Heart left ventricle (tissue), 16 donors: ENCODE results near the gene POGZ. TPM values are rescaled to one million over a fixed set of nuclear protein-coding genes. Genes with fewer than 3 reads are reported as not detected.

Experiments used
- ATAC-seq, 4 donors: fragments of 200-7000 bp; cut with Tn5 transposase; one replicate each; pipeline ENCODE4 v1.9.1; 2020 to 2022; ENCODE audit warnings: moderate library complexity in 4 of 4, mild to moderate bottlenecking in 3 of 4, moderate number of reproducible peaks in 1 of 4
- DNase-seq, 5 donors: peaks; one replicate each; pipeline ENCODE4 v3.0.0-alpha.2; 2020
- H3K27ac ChIP-seq, 12 donors: fragments of 200-600 bp; sonication (generic) in 4 of 12; one replicate each; pipeline versions ENCODE4 v1.5.0 to v1.8.0; 2016 to 2022; ENCODE audit warnings: mild to moderate bottlenecking in 2 of 12
- H3K27me3 ChIP-seq, 9 donors: fragments of 200-600 bp; sonication (generic) in 2 of 9; one replicate each; pipeline versions ENCODE4 v1.5.1 to v1.8.0; 2016 to 2022; ENCODE audit warnings: mild to moderate bottlenecking in 3 of 9
- H3K36me3 ChIP-seq, 9 donors: fragments of 200-600 bp; sonication (generic) in 2 of 9; one replicate each; pipeline versions ENCODE4 v1.5.0 to v1.8.0; 2018 to 2022; ENCODE audit warnings: mild to moderate bottlenecking in 2 of 9
- H3K4me1 ChIP-seq, 12 donors: fragments of 200-600 bp; sonication (generic) in 4 of 12; one replicate each; pipeline versions ENCODE4 v1.5.0 to v1.8.0; 2016 to 2022; ENCODE audit warnings: mild to moderate bottlenecking in 3 of 12
- H3K4me3 ChIP-seq, 12 donors: fragments of 200-600 bp; sonication (generic) in 4 of 12; one replicate each; pipeline versions ENCODE4 v1.5.0 to v1.8.0; 2017 to 2022; ENCODE audit warnings: mild to moderate bottlenecking in 9 of 12, moderate library complexity in 4 of 12
- H3K9me3 ChIP-seq, 12 donors: fragments of 200-600 bp; sonication (generic) in 4 of 12; one replicate each; pipeline versions ENCODE4 v1.5.0 to v1.8.0; 2016 to 2022; ENCODE audit warnings: mild to moderate bottlenecking in 1 of 12
- POLR2A ChIP-seq, 2 donors: fragments of 450-650 bp; IDR thresholded peaks; one replicate each; pipeline ENCODE4 v1.6.1; 2017; ENCODE audit warnings: antibody characterized with exemption in 2 of 2, mild to moderate bottlenecking in 2 of 2, moderate library complexity in 2 of 2
- WGBS, 4 donors: extraction: QIAGEN DNeasy Blood & Tissue Kit in 2 of 4; methylation state at CpG; one replicate each; pipeline versions ENCODE4 v1.1.5 to v1.1.7; 2013 to 2018; 5-methylcytosine and 5-hydroxymethylcytosine counted together
- intact Hi-C, 10 donors: fragments of 100-400 bp; cut with DNase I; formaldehyde crosslinking; loops; one replicate each; pipeline versions ENCODE4 v1.11.1 to v1.14.2; 2022
- polyA plus RNA-seq, 2 donors: library from polyadenylated mRNA; stranded (reverse); fragments of 200-250 nt; gene quantifications; one replicate each; pipeline ENCODE4 v1.2.3, GENCODE V29; 2013
- total RNA-seq, 9 donors: library from RNA; depleted of rRNA in 2 of 9; stranded (reverse); fragments of >200 nt in 2 of 9; fragmentation: NEBNext Ultra II Directional in 3 of 9; extraction: Animal tissue kit (Norgen Biotek cat#: 25700) in 3 of 9; gene quantifications; one replicate each; pipeline versions ENCODE4 v1.1.0 to v1.2.4, GENCODE V29; 2016 to 2023
- TF ChIP-seq, protein P1 (sequence below), 12 donors: fragments of 200-600 bp; sonication (generic) in 4 of 12; IDR thresholded peaks; one replicate each; pipeline versions ENCODE4 v1.5.0 to v1.8.0; 2018 to 2022; ENCODE audit warnings: antibody characterized with exemption in 12 of 12, mild to moderate bottlenecking in 5 of 12
- donor health status: ischemic (EF 13 %, LVEDD 7.1; RV severe dilation, severe dysfunction).
- donor health status: healthy with polysubstance abuse.
- donor health status: DM: no; HTN: yes; CAD: no.
- donor health status: DM: no; HTN: no; CAD: no.
- donor health status: ischemic (EF 25% LVEDD 6.9; RV normal size, moderate dysfunction).
- donor health status: ischemic (EF 25% LVEDD 5.7; RV mildly dilated, moderate dysfunction).
- donor health status: healthy.
- donor health status: DM: yes; HTN: yes; CAD: no.
- donor health status: ischemic (EF 35%, LVEDD 5.7; RV mildly dilated, moderate dysfunction).
- donor health status: nonischemic (EF 11% LVEDD 7.7; RV severe dilation, severe dysfunction).
- donor health status: DM: yes; HTN: yes; CAD: no.
- donor health status: PGD.
- donor health status: ischemic (EF 29% LVEDD 5.4; RV normal size, mild dysfunction).
- donor health status: nonischemic (EF 23%, LVEDD 6.1; RV moderate dilation, normal function).

The POGZ gene
- total and polyA plus RNA-seq, 11 donors, result 11.4 to 64.3 (median 35.2) TPM

DNA sequence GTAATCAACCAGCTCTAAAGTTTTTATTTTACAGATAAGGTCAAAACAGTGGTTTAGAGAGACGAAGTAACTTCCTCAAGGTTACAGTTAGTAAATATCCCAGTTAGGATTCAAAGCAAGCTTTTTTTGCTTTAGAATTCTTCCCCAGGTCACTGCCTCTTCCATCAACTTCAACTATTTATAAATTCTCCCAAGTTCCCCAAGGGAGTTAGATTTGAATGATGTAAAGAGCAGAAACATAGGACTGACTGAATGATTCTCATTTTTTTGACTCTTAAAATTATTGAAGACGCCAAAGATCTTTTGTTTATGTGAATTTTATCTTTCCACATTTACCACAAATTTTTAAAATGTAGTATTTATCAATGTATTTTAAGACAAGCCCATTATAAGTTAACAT lies 4.1 kb downstream of the POGZ start:
- H3K36me3 ChIP-seq, result peaks cover 0 to 13% (median 4%) of the 10 kb centered on the region in 9 donors
- peaks cover 0 to 40% (median 25%) of the 10 kb centered on the region in 12 donors for H3K4me1 ChIP-seq
- H3K9me3 ChIP-seq, result no peaks in the 10 kb centered on the region
- 53 to 74% (median 68%) methylated on average over 2 of the region's 2 CpGs for WGBS, 4 donors
- DNase-seq (no peak), ATAC-seq (no peak)
- H3K4me3 ChIP-seq, result no peak overlapping the region
- intact Hi-C loops, result loop anchor here in 2 of 10 donors (5.0 to 10.0 kb wide), 2 partner anchors 87 to 380 kb away; partner anchors contain the start of genes C2CD4D (in 1 of the 2), RORC (in 1 of the 2) and TUFT1 (in 1 of the 2)
- peak overlapping the region in 4 of 12 donors; percentile 9 to 44 (median 28) for H3K27ac ChIP-seq
- no peaks in the 10 kb centered on the region for H3K27me3 ChIP-seq
- TF ChIP-seq, protein P1, sequence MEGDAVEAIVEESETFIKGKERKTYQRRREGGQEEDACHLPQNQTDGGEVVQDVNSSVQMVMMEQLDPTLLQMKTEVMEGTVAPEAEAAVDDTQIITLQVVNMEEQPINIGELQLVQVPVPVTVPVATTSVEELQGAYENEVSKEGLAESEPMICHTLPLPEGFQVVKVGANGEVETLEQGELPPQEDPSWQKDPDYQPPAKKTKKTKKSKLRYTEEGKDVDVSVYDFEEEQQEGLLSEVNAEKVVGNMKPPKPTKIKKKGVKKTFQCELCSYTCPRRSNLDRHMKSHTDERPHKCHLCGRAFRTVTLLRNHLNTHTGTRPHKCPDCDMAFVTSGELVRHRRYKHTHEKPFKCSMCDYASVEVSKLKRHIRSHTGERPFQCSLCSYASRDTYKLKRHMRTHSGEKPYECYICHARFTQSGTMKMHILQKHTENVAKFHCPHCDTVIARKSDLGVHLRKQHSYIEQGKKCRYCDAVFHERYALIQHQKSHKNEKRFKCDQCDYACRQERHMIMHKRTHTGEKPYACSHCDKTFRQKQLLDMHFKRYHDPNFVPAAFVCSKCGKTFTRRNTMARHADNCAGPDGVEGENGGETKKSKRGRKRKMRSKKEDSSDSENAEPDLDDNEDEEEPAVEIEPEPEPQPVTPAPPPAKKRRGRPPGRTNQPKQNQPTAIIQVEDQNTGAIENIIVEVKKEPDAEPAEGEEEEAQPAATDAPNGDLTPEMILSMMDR (IDR thresholded peaks at IDR 0.05), result no peak
- no peak for TF ChIP-seq POLR2A (IDR thresholded peaks at IDR 0.05)

DNA sequence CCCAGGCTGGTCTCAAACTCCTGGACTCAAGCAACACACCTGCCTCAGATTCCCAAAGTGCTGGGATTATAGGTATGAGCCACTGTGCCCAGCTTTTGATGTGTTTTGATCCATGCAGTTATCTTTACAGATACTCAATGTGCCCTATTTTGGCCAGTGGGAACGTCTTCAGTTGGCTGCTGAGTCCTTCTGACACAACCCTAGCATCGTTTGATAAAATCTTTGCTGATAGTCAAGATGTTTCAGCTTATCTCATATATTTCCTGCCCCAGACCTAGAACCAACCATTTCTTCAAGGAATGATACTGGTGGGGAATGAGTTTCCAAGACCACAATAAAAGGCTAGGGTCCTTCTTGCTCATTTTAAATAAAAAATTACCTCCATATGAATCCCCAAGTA lies 11.6 kb downstream of the POGZ start:
- Histone ChIP-seq H3K36me3 (peaks cover 0 to 13% (median 6%) of the 10 kb centered on the region in 9 donors), H3K4me3 (no peak overlapping the region), H3K4me1 (peaks cover 0 to 37% (median 26%) of the 10 kb centered on the region in 12 donors), H3K27ac (no peak overlapping the region), H3K27me3 (no peaks in the 10 kb centered on the region), H3K9me3 (no peaks in the 10 kb centered on the region)
- no peak for TF ChIP-seq POLR2A (IDR thresholded peaks at IDR 0.05)
- TF ChIP-seq, protein P1 (IDR thresholded peaks at IDR 0.05), result no peak
- 19 to 39% (median 29%) methylated on average over 2 of the region's 2 CpGs for WGBS, 4 donors
- ATAC-seq, result no peak
- intact Hi-C loops, result loop anchor here in 6 of 10 donors (10.0 kb wide), 5 partner anchors 87 to 387 kb away; partner anchors contain the start of genes C2CD4D (in 2 of the 6), RORC (in 2 of the 6) and TUFT1 (in 1 of the 6)
- DNase-seq, result no peak

DNA sequence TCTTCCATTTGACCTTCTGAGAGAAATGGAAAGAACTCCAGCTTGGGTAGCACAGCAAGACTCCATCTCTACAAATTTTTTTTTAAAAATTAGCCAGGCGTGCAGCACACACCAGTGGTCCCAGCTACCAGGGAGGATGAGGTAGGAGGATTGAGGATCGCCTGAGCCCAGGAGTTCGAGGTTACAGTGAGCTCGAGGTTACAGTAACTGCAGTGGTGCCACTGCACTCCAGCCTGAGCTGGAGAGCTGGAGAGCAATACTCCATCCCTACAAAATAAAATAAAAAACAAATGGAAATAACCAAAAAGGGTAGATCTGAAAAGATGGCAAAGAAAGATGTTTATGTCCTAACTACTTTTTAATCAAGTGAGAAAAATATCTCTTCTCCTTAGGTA lies 14.5 kb downstream of the POGZ start:
- H3K4me1 ChIP-seq, result peaks cover 0 to 45% (median 27%) of the 10 kb centered on the region in 12 donors
- DNase-seq (no peak), ATAC-seq (peak in 2 of 4 donors; percentile 18 to 28)
- no peaks in the 10 kb centered on the region for H3K9me3 ChIP-seq
- WGBS, 4 donors, result 69 to 77% (median 71%) methylated on average over 4 of the region's 4 CpGs
- intact Hi-C loops, result loop anchor here in 9 of 10 donors (5.0 to 10.0 kb wide), 6 partner anchors 90 to 390 kb away; partner anchors contain the start of genes C2CD4D (in 2 of the 9), RORC (in 2 of the 9) and TUFT1 (in 1 of the 9)
- peaks cover 0 to 35% (median 23%) of the 10 kb centered on the region in 9 donors for H3K36me3 ChIP-seq
- H3K4me3 ChIP-seq, result no peak overlapping the region
- no peaks in the 10 kb centered on the region for H3K27me3 ChIP-seq
- TF ChIP-seq, protein P1 (IDR thresholded peaks at IDR 0.05), result no peak
- no peak for TF ChIP-seq POLR2A (IDR thresholded peaks at IDR 0.05)
- H3K27ac ChIP-seq, result peak overlapping the region in 2 of 12 donors; percentile 5 to 42
